B cell (primary cell): Measurements from ENCODE around the gene HAVCR2.

ENCODE experiments used
- CTCF ChIP-seq: fragments of 200-600 bp; IDR thresholded peaks from one replicate; pipeline ENCODE4 v1.8.0; 2022; ENCODE audit warnings: antibody characterized with exemption, mild to moderate bottlenecking
- EZH2 ChIP-seq: IDR thresholded peaks from 2 replicates; pipeline ENCODE4 v1.6.1; 2012; ENCODE audit warnings: borderline replicate concordance, low read depth, mild to moderate bottlenecking, moderate library complexity, low read length; ENCODE audit not compliant: insufficient read depth, poor library complexity, severe bottlenecking

DNA sequence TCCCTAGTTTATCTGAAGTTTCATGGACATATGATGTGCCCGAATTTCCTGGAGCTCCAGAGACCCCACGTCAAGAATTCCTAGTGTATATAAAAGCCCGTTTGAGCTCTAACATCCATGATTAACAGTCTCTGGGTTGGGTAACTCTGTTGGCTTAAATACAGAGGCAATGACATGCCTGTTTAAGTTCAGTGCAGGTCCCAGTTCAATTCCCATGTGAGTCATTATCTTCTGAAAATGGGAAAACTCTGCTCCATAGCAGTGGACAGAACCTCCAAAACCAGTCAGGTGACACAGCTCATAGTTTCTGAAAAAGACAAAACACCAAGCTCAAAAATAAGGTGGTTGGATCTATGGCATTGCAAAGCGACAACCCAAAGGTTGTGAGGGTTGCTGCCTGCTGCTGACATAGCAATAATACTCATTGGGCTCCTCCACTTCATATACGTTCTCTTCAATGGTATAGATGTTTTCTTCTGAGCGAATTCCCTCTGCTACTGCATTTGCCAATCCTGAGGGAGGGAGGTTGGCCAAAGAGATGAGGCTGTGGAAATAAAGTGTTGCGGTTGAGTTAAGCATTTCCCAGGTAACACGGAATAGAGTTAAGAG, 22.0 kb downstream of the HAVCR2 start:
- TF ChIP-seq CTCF = no peak
- no peak for TF ChIP-seq EZH2
